ENCODE results near the gene SLC22A12. TPM values are rescaled to one million over a fixed set of nuclear protein-coding genes. Genes with fewer than 3 reads are reported as not detected.
A peak's percentile ranks its signal among the peaks of the same experiment; 100 is the strongest.

Gene SLC22A12
- total and polyA plus RNA-seq, 3 experiments from 2014 or later = not detected

- Histone ChIP-seq H3K27me3 (ENCODE audit: insufficient read depth, low read length, poor library complexity, severe bottlenecking) (no peaks in the 10 kb centered on the region), H3K4me1 (ENCODE audit: insufficient read depth, low read length) (no peaks in the 10 kb centered on the region), H3K36me3 (ENCODE audit: insufficient read depth, low read length) (no peaks in the 10 kb centered on the region), H3K4me3 (ENCODE audit: low read length) (no peak overlapping the region), H3K27ac (ENCODE audit: low read depth, low read length) (no peak overlapping the region), H3K9me3 (ENCODE audit: low read length) (no peaks in the 10 kb centered on the region)
- no peak overlapping the region for H3K27ac Mint-ChIP-seq
- H3K27me3 Mint-ChIP-seq = peaks cover 2 to 10% of the 10 kb centered on the region in 2 donors
- H3K36me3 Mint-ChIP-seq = peaks cover 0 to 2% (median 0%) of the 10 kb centered on the region in 3 donors
- POLR2A ChIA-PET = no interaction called here
- no peak overlapping the region for H3K4me3 Mint-ChIP-seq
- H3K4me1 Mint-ChIP-seq = no peaks in the 10 kb centered on the region
- DNase-seq = no peak
- CTCF ChIA-PET = no interaction called here
- H3K9me3 Mint-ChIP-seq = peaks cover 0 to 2% (median 0%) of the 10 kb centered on the region in 5 donors
These were observed 19.5 kb upstream of the SLC22A12 start for GRCh38 chr11:64571410-64572091.

GRCh38 chr11:64572143-64572542 lies 18.9 kb upstream of the SLC22A12 start:
- Mint-ChIP-seq H3K36me3 (peaks cover 0 to 2% (median 0%) of the 10 kb centered on the region in 3 donors), H3K9me3 (peaks cover 0 to 2% (median 0%) of the 10 kb centered on the region in 5 donors), H3K4me1 (no peaks in the 10 kb centered on the region), H3K27ac (peak overlapping the region in 1 of 8 donors; percentile 85), H3K27me3 (peaks cover 4 to 10% of the 10 kb centered on the region in 2 donors), H3K4me3 (no peak overlapping the region)
- no peak for DNase-seq
- POLR2A ChIA-PET = no interaction called here
- no peaks in the 10 kb centered on the region for H3K4me1 ChIP-seq (ENCODE audit: insufficient read depth, low read length)
- H3K27me3 ChIP-seq (ENCODE audit: insufficient read depth, low read length, poor library complexity, severe bottlenecking) = no peaks in the 10 kb centered on the region
- CTCF ChIA-PET = no interaction called here
- H3K9me3 ChIP-seq (ENCODE audit: low read length) = no peaks in the 10 kb centered on the region
- no peaks in the 10 kb centered on the region for H3K36me3 ChIP-seq (ENCODE audit: insufficient read depth, low read length)
- no peak overlapping the region for H3K27ac ChIP-seq (ENCODE audit: low read depth, low read length)
- H3K4me3 ChIP-seq (ENCODE audit: low read length) = no peak overlapping the region

DNA sequence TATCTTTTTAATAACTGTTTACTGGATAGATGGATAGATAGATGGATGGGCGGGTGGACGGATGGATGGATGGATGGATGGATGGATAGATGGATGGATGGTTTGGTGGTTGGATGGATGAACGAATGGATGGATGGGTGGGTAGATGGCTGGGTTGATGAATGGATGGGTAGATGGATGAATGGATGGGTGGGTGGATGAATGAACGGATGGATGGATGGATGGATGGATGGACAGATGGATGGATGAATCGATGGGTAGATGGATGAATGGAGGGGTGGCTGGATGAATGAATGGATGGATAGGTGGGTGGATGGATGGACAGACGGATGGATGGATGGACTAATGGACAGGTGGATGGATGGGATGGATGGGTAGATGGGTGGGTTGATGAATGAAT lies 13.8 kb upstream of the SLC22A12 start:
- Mint-ChIP-seq H3K9me3 (peaks cover 0 to 2% (median 0%) of the 10 kb centered on the region in 5 donors), H3K27me3 (peaks cover 7 to 8% of the 10 kb centered on the region in 2 donors), H3K4me1 (no peaks in the 10 kb centered on the region), H3K4me3 (no peak overlapping the region), H3K36me3 (peaks cover 0 to 2% (median 0%) of the 10 kb centered on the region in 3 donors), H3K27ac (no peak overlapping the region)
- Histone ChIP-seq H3K4me1 (ENCODE audit: insufficient read depth, low read length) (no peaks in the 10 kb centered on the region), H3K27ac (ENCODE audit: low read depth, low read length) (no peak overlapping the region), H3K36me3 (ENCODE audit: insufficient read depth, low read length) (no peaks in the 10 kb centered on the region), H3K27me3 (ENCODE audit: insufficient read depth, low read length, poor library complexity, severe bottlenecking) (no peaks in the 10 kb centered on the region), H3K4me3 (ENCODE audit: low read length) (no peak overlapping the region), H3K9me3 (ENCODE audit: low read length) (no peaks in the 10 kb centered on the region)
- POLR2A ChIA-PET = no interaction called here
- CTCF ChIA-PET = no interaction called here
- DNase-seq = no peak

GRCh38 chr11:64580412-64580811 lies 10.6 kb upstream of the SLC22A12 start:
- POLR2A ChIA-PET = no interaction called here
- H3K4me1 ChIP-seq (ENCODE audit: insufficient read depth, low read length) = no peaks in the 10 kb centered on the region
- no peak overlapping the region for H3K4me3 ChIP-seq (ENCODE audit: low read length)
- no peaks in the 10 kb centered on the region for H3K27me3 ChIP-seq (ENCODE audit: insufficient read depth, low read length, poor library complexity, severe bottlenecking)
- CTCF ChIA-PET = no interaction called here
- no peak overlapping the region for H3K27ac ChIP-seq (ENCODE audit: low read depth, low read length)
- Mint-ChIP-seq H3K36me3 (no peaks in the 10 kb centered on the region), H3K4me1 (no peaks in the 10 kb centered on the region), H3K27me3 (peaks cover 7 to 12% of the 10 kb centered on the region in 2 donors), H3K27ac (no peak overlapping the region), H3K4me3 (no peak overlapping the region), H3K9me3 (no peaks in the 10 kb centered on the region)
- DNase-seq = no peak
- no peaks in the 10 kb centered on the region for H3K36me3 ChIP-seq (ENCODE audit: insufficient read depth, low read length)
- no peaks in the 10 kb centered on the region for H3K9me3 ChIP-seq (ENCODE audit: low read length)

DNA sequence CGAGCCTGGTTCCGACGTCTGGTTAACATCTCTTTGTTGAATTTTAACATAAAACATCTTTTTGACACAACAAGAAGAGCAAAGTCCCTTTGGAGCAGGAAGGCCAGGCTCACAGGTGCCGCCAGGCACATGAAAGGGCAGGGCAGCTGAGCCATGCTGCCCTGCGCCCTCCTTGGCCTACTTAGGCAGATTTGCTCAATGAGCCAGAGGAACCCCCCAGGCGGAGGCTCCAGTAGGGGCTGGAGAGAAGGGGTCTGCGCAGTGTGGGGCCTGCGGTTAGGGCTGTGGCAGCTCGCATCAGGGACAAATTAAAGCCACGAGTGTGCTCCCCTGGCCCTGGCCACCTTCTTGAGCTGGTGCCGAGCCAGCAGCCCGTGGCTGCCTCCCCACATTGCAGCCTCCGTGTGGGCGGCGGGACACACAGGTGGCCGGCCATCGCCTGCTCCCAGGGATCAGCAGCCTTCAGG lies 9.9 kb upstream of the SLC22A12 start:
- Histone ChIP-seq H3K4me3 (ENCODE audit: low read length) (no peak overlapping the region), H3K4me1 (ENCODE audit: insufficient read depth, low read length) (no peaks in the 10 kb centered on the region), H3K27me3 (ENCODE audit: insufficient read depth, low read length, poor library complexity, severe bottlenecking) (no peaks in the 10 kb centered on the region), H3K27ac (ENCODE audit: low read depth, low read length) (no peak overlapping the region), H3K36me3 (ENCODE audit: insufficient read depth, low read length) (no peaks in the 10 kb centered on the region), H3K9me3 (ENCODE audit: low read length) (no peaks in the 10 kb centered on the region)
- ChIA-PET CTCF (no interaction called here), POLR2A (no interaction called here)
- no peak overlapping the region for H3K27ac Mint-ChIP-seq
- no peak overlapping the region for H3K4me3 Mint-ChIP-seq
- no peaks in the 10 kb centered on the region for H3K4me1 Mint-ChIP-seq
- DNase-seq = no peak
- H3K9me3 Mint-ChIP-seq = no peaks in the 10 kb centered on the region
- peaks cover 9 to 15% of the 10 kb centered on the region in 2 donors for H3K27me3 Mint-ChIP-seq
- no peaks in the 10 kb centered on the region for H3K36me3 Mint-ChIP-seq

DNA sequence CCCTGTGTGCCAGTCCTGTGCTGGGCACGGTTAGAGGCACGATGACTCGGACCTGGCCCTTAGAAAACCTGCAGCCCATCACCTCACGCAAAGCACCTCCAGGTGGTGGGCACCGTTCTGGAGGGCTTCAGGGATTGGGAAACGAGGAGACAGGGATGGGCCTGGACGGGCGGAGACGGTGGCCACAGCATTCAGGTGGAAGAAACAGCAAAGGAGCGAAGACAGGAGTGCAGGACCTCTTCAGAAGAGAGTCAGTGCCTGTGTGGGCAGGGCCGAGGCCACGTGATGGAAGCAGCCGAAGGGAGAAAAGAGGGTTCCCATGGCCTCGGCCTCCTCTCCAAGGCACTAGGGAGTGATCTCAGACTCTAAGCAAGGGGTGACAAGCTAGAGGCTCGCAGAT lies 8.1 kb upstream of the SLC22A12 start:
- Histone ChIP-seq H3K4me1 (ENCODE audit: insufficient read depth, low read length) (no peaks in the 10 kb centered on the region), H3K27ac (ENCODE audit: low read depth, low read length) (no peak overlapping the region), H3K36me3 (ENCODE audit: insufficient read depth, low read length) (no peaks in the 10 kb centered on the region), H3K4me3 (ENCODE audit: low read length) (no peak overlapping the region), H3K9me3 (ENCODE audit: low read length) (no peaks in the 10 kb centered on the region), H3K27me3 (ENCODE audit: insufficient read depth, low read length, poor library complexity, severe bottlenecking) (no peaks in the 10 kb centered on the region)
- H3K4me1 Mint-ChIP-seq = no peaks in the 10 kb centered on the region
- no peaks in the 10 kb centered on the region for H3K36me3 Mint-ChIP-seq
- ChIA-PET POLR2A (no interaction called here), CTCF (no interaction called here)
- peak overlapping the region in 1 of 8 donors; percentile 74 for H3K27ac Mint-ChIP-seq
- no peak for DNase-seq
- no peak overlapping the region for H3K4me3 Mint-ChIP-seq
- H3K9me3 Mint-ChIP-seq = peaks cover 0 to 2% (median 0%) of the 10 kb centered on the region in 5 donors
- H3K27me3 Mint-ChIP-seq = peaks cover 7 to 25% of the 10 kb centered on the region in 2 donors

DNA sequence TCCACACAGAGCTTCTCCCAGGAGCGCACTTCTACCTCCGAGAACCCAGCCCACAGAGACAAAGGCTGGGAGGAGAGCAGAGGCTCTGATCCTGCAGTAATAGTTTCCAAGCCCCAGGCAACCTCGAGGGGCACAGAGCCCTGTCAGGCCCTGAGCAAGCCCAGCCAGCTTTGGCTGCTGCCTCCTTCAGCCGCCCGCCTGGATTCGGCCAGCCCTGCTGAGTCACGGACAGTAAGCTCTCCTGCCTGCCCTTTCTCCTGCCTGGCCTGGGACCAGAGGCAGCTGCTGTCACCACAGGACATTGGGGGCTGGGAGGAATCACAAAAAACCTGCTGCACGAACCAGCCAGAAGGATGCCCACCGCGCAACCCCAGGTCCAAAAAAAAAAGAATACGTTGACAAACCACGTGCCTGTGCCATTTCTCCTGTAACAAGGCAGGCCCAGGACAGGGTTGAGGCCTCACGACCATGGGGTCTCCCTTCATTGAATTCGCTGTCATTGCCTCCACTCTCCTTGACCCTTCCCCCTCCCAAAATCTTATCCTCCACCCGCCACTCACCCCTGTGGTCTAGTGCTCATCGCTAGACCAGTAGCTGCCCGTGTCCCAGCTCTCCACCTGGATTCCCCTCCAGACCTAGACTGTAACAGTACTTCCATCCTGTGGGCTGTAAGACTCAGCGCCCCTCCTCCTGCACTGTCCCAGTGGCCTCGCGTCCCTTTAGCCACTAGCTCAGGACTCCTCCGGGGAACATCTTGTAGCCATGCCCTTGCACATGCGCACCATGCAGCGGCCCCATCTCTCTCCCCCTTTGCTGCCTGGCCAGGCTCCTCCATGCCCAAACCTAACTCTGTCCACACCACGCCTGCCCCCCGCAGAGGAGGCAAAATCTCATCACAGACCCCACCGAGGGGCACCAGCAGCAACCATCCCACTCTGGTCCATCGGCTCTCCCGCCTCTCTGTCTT lies 7.4 kb upstream of the SLC22A12 start:
- H3K4me1 Mint-ChIP-seq = no peaks in the 10 kb centered on the region
- no peak overlapping the region for H3K4me3 ChIP-seq (ENCODE audit: low read length)
- no peaks in the 10 kb centered on the region for H3K36me3 Mint-ChIP-seq
- ChIA-PET POLR2A (no interaction called here), CTCF (no interaction called here)
- DNase-seq = peak in 1 of 5 donors; percentile 8
- H3K4me1 ChIP-seq (ENCODE audit: insufficient read depth, low read length) = no peaks in the 10 kb centered on the region
- H3K9me3 ChIP-seq (ENCODE audit: low read length) = no peaks in the 10 kb centered on the region
- H3K27ac Mint-ChIP-seq = peak overlapping the region in 1 of 8 donors; percentile 74
- peaks cover 1 to 7% (median 6%) of the 10 kb centered on the region in 5 donors for H3K9me3 Mint-ChIP-seq
- peaks cover 8 to 32% of the 10 kb centered on the region in 2 donors for H3K27me3 Mint-ChIP-seq
- H3K4me3 Mint-ChIP-seq = no peak overlapping the region
- no peak overlapping the region for H3K27ac ChIP-seq (ENCODE audit: low read depth, low read length)
- no peaks in the 10 kb centered on the region for H3K27me3 ChIP-seq (ENCODE audit: insufficient read depth, low read length, poor library complexity, severe bottlenecking)
- H3K36me3 ChIP-seq (ENCODE audit: insufficient read depth, low read length) = no peaks in the 10 kb centered on the region

GRCh38 chr11:64585150-64585549 lies 5.9 kb upstream of the SLC22A12 start:
- CTCF ChIA-PET = no interaction called here
- no peaks in the 10 kb centered on the region for H3K9me3 ChIP-seq (ENCODE audit: low read length)
- Mint-ChIP-seq H3K36me3 (peaks cover 0 to 2% (median 0%) of the 10 kb centered on the region in 3 donors), H3K4me3 (no peak overlapping the region), H3K9me3 (peaks cover 3 to 8% (median 6%) of the 10 kb centered on the region in 5 donors), H3K4me1 (no peaks in the 10 kb centered on the region), H3K27ac (no peak overlapping the region), H3K27me3 (peaks cover 6 to 41% of the 10 kb centered on the region in 2 donors)
- no peaks in the 10 kb centered on the region for H3K4me1 ChIP-seq (ENCODE audit: insufficient read depth, low read length)
- no peak overlapping the region for H3K4me3 ChIP-seq (ENCODE audit: low read length)
- no peaks in the 10 kb centered on the region for H3K36me3 ChIP-seq (ENCODE audit: insufficient read depth, low read length)
- H3K27ac ChIP-seq (ENCODE audit: low read depth, low read length) = no peak overlapping the region
- POLR2A ChIA-PET = no interaction called here
- no peak for DNase-seq
- no peaks in the 10 kb centered on the region for H3K27me3 ChIP-seq (ENCODE audit: insufficient read depth, low read length, poor library complexity, severe bottlenecking)

All from CD8-positive, alpha-beta memory T cell (primary cell).